Left colon (tissue), 2 donors: ENCODE measurements around the gene DLGAP1. TPM values are rescaled to one million over a fixed set of nuclear protein-coding genes. Genes with fewer than 3 reads are reported as not detected.
A peak's percentile ranks its signal among the peaks of the same experiment; 100 is the strongest.

ENCODE experiments used
- ATAC-seq: fragments of 200-7000 bp; cut with Tn5 transposase; one replicate; pipeline ENCODE4 v1.9.1; 2020; ENCODE audit warnings: mild to moderate bottlenecking, moderate library complexity
- DNase-seq, 2 donors: peaks; one replicate each; pipeline ENCODE4 v3.0.0-alpha.2; 2020
- intact Hi-C, 2 donors: fragments of 100-400 bp; cut with DNase I in 1 of 2; cut with micrococcal nuclease in 1 of 2; formaldehyde crosslinking; loops; one replicate each; pipeline versions ENCODE4 v1.11.2 to v1.14.0; 2022; cut with DNase I, micrococcal nuclease
- total RNA-seq, 2 donors: library from RNA; stranded (reverse); fragmentation: NEBNext Ultra II Directional; extraction: Animal tissue kit (Norgen Biotek cat#: 25700); gene quantifications; one replicate each; pipeline ENCODE4 v1.2.1, GENCODE V29; 2021
- donor health status: DM: no; HTN: no; CAD: no.
- donor health status: DM: yes; HTN: yes; CAD: no.

DLGAP1 gene
- total RNA-seq, 2 donors from 2014 or later, result 0.95 to 2.2 TPM

DNA sequence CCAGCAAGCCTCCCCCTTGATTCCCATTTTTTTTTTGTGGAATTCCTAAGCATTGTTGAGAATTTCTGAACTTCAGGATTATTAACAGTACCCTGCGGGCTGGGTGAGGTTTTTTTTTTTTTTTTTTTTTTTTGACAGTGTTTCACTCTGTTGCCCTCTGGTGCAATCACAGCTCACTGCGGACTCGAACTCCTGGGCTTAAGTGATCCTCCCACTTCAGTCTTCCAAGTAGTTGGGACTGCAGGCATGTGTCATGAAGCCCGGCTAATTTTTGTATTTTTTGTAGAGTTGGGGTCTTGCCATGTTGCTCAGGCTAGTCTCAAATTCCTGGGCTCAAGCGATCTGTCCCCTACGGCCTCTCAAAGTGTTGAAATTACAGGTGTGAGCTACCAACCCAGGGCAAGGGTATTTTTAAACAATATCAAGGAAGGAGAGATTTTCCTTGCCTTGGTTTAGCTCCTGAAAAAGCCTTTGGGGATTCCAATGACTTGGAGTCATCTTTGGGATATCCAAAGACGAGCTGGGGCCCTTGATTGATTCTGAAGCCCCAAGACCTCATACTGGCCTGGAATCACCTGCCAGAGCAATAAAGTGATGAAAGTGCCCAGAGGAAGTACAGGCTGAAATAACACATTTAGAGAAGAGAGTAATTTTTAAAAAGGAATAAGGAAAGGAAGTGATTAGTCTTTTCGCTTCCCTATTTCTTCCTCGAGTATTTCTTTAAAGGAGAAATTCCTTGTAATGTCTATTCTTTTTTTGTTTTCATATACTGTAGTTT lies 764.9 kb downstream of the DLGAP1 start:
- intact Hi-C loops, result no loop called here
- DNase-seq (no peak), ATAC-seq (no peak)

DNA sequence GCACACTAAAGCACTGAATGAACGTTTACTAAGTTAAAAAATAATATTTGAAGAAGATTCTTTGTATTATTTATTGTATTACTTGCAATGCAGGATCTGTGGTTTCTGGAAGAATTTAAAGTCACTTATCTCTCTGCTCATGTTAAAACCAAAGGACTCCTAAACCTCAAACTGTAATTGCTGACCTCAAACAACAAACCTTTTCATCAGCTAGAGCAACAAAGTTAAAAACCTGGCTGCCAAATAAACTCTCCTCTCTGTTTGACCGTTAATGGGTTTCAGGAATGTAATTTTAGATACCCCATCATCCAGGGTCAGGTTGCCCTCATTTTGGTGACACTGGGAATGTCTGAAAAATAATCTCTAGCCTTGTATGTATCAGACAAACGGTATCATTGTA lies 766.0 kb downstream of the DLGAP1 start:
- ATAC-seq (no peak), DNase-seq (no peak)
- intact Hi-C loops, result no loop called here

DNA sequence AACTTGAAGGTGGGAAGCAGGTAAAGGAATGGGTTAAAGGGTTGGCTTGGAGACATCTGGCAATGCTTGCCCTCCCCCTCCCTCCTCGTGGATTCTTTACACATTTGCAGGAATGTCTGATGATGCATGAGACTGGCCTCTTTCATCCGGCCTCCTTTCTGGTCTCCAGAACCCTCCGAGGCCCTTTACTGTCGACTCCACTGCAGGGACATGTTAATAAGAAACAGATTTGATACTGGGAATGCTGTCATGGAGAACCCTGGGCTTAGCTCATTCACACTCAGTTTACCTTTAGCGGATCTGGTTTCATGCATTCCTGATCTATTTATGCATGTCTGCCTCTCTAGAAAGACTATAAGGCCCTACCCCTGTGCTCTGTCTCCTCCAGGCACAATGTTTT lies 766.4 kb downstream of the DLGAP1 start:
- ATAC-seq (no peak), DNase-seq (no peak)
- intact Hi-C loops, result no loop called here

DNA sequence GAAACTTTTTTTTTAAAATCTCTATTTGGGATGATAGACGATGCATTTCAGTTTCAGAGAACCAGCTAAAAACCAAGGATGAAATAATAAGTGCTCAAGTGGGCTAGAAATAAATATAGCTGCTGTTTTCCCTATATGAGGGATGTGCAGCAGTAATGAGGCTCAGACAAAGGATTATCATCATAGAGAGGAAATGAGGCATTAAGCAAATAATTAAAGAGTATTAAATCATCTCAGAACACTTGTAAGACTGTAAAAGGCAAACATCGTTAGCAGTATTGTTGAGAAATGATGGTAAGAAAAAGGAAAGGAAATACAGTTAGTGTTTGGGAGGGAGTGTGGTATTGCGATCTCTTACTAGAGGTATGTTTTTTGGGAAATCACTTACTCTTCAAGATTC lies 771.6 kb downstream of the DLGAP1 start:
- intact Hi-C loops, result no loop called here
- ATAC-seq (no peak), DNase-seq (no peak)

DNA sequence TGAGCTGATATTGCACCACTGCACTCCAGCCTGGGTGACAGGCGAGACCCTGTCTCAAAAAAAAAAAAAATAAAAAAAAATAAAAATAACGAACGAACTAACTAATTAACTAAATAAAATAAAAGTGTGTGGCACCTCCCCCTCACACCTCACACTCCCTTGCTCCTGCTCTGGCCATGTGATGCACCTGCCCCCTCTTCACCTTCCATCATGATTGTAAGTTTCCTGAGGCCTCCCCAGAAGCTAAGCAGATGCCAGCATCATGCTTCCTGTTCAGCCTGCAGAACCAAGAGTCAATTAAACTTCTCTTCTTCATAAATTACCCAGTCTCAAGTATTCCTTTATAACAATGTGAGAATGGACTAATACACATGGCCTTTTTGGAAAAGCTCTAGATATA lies 773.0 kb downstream of the DLGAP1 start:
- intact Hi-C loops, result no loop called here
- ATAC-seq (no peak), DNase-seq (no peak)

DNA sequence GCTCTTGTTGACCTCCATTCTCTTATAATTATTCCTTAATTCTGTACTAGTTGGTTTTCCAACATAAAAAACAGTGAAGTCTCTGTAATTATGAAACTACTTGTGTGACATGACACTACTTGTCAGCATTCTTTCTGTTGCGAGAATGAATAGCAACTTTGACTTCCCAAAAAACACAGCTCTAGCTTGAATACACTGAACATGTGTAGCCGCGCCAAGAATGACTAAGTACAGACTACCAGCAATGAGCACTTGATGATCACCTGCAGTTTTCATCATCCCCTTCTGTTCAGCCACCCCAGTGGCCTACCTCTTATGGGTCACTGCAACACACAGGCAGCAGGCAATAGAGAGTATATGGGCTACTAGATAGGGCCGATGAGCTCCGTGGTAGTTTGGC lies 775.9 kb downstream of the DLGAP1 start:
- intact Hi-C loops, result no loop called here
- DNase-seq (no peak), ATAC-seq (no peak)

DNA sequence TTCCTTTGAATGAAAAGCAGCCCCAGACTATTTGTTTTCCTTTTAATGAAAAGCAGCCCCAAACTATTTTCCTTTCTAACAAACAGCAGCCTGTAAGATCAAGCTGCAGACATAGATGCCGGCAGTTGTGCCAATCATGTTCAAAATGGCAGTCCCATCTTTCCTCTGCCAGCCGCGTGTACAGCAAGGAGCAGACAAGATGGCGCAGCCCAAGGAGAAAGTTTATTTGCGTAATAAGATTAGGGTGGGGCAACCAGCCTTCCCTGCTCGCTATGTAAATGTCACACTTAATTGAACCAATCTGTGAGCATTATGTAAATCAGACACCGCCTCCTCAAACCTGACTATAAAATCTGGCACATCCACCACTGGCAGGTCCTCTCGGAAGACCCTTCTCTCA lies 779.1 kb downstream of the DLGAP1 start:
- DNase-seq (no peak), ATAC-seq (no peak)
- intact Hi-C loops, result no loop called here

DNA sequence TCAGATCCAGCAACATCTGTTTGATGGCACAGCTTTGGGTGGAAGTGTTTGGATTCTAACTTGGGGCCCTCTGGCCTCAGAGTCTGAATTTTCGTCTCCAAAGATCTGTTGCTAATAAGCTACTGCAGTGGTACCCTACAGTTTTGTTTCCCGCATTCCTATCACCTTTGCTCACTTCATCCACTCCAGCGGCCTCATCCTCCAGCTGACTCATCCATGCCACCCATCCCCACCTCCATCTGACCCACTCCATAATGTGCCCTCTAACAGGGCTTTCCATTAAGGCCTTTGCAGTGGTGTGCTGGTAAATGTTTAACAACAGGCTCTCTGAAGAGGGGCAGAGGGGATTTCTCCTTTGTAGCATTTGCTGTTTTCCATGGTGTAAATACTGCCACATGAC lies 779.7 kb downstream of the DLGAP1 start:
- intact Hi-C loops, result no loop called here
- ATAC-seq (no peak), DNase-seq (no peak)

DNA sequence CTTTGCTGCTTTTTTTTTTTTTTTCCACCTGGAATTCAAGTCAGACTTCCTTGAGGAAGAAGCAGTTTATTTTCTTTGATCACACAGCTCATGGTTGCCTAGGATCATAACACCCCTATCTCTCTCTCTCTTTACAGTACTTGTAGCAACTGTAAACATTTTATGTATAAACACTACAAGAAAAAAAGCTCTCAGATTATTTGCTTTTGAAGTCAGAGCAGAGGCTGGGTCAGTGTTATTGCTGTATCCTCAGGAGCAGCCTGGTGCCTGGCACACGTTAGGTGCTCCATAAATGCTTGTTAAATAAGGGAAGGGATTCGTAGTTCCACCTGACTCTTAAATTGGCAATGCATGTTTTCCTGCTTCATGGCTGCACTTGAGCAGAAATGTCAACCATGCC lies 783.9 kb downstream of the DLGAP1 start:
- intact Hi-C loops, result no loop called here
- peak; percentile 62 to 79 for DNase-seq
- peak; percentile 92 for ATAC-seq

DNA sequence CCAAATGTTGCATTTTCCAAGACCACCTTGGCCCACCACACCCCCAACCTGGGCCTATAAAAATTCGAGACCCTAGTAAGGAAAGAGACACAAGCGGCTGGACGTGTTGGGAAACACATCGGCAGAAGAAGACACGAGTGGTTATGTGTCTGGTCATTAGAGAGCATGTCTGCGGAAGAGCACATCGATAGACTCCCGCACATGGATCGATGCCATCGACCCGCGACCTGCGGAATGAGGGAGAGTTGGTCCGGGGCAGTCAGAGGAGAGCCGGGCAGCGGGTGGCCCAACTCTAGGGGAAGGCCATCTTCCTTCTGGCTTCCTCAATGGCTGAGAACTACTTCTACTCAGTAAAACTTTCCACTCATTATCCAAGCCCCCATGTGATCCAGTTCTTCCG lies 785.7 kb downstream of the DLGAP1 start:
- ATAC-seq, result no peak
- intact Hi-C loops, result loop anchor here (10.0 kb wide), 2 partner anchors 215 to 385 kb away; partner anchors contain the start of gene TGIF1 (in 1 of the 2)
- no peak for DNase-seq

DNA sequence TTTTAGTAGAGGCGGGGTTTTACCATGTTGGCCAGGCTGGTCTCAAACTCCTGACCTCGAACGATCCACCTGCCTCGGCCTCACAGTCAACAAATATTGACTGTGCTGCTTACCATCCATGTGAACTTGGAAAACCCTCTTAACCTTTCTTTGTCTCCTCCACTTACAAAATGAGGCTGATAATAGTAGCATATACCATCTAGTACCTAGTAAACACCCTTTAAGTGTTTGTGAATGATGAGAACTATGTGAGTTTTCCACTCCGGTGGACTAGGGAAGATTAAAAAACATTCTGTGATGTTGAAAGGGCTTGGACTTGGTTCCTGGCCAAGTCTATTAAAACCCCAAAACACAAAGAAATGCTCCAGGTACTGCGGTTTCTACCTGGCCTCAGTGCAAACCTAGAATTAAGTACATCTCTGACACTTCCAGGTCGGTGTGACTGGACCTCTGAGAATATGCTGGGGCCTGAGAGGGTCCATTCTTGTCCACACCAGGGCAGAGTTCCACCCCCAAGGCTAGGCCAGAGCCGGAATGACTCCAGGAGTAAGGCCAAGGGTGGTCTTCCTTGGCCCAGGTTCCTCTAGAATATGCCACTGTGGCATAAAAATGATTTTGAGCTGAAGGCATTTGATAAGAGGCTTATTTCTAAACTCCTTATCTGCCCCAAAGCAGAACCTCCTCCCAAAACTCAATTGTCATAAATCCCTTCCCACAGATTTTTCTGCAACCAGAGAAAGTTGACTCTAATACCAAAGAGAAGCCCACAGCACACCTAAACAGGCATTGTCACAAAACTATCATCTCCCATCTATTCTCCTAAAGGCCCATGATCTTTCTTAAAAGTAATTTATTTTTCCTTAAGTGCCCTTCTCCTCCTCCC lies 787.6 kb downstream of the DLGAP1 start:
- no peak for ATAC-seq
- no peak for DNase-seq
- intact Hi-C loops, result loop anchor here (2.0 to 10.0 kb wide), 3 partner anchors 213 to 385 kb away; partner anchors contain the start of gene TGIF1 (in 1 of the 2)

DNA sequence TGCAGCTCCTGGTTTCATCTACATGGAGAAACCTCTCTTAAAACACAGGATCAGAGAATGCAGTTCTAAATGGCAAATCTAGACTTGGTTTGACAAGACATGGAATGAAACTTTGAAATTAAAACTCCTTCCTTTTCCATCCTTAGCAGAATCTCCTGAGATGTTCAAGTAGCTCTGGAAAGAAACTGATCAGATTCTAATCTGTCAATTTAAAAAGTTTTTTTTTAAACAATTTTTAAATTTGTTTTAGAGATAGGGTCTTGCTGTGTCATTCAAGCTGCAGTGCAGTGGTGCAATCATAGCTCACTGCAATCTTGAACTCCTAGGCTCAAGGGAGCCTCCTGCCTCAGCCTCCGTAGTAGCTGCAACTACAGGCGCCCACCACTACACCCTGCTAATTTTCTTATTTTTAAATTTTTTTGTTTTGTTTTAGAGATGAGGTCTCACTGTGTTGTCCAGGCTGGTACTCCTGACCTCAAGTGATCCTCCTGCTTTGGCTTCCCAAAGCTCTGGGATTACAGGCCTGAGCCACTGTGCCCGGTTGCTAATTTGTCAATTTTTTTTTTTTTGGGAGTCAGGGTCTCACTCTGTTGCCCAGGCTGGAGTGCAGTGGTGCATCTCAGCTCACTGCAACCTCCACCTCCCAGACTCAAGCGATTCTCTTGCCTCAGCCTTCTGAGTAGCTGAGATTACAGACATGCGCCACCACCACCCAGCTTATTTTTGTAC lies 788.4 kb downstream of the DLGAP1 start:
- intact Hi-C loops, result loop anchor here (2.0 to 10.0 kb wide), 3 partner anchors 212 to 384 kb away; partner anchors contain the start of gene TGIF1 (in 1 of the 2)
- DNase-seq (no peak), ATAC-seq (no peak)

DNA sequence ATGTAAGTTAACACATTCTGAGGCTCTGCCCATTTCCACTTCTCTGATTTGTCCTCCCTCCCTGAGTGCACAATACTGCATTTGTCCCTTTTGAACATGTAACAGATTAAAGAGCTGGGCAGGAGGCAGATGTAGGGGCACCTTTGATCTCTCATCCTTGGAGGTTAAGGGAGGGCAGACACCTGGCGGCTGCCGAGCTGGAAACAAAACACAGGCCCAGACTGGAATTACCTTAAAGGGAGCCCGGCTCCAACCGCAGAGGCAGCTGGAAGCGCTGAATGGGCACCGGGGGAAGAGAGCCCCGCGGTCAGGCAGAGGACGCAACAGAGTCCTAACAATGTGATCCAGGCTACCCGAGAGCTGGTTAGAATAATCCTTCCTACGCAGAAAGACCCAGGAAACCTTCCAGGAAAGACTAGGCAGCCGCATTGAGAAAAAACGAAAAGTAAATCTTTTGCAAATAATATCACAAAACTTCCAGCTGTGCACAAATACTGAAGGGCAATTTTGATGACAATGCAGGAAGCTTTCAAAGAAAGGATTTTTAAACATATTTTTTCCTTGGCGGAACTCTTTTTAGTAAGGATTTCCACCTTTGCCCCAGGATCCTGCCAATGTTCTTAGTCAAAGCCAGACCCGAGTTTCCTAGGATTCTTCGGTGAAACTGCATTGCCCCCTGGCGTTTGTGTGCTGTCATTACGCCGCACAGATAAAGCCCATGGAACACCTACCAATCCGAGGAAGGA lies 789.2 kb downstream of the DLGAP1 start:
- ATAC-seq (peak; percentile 85), DNase-seq (peak; percentile 74 to 81)
- intact Hi-C loops, result loop anchor here (2.0 to 10.0 kb wide), 3 partner anchors 211 to 383 kb away; partner anchors contain the start of gene TGIF1 (in 1 of the 2)

DNA sequence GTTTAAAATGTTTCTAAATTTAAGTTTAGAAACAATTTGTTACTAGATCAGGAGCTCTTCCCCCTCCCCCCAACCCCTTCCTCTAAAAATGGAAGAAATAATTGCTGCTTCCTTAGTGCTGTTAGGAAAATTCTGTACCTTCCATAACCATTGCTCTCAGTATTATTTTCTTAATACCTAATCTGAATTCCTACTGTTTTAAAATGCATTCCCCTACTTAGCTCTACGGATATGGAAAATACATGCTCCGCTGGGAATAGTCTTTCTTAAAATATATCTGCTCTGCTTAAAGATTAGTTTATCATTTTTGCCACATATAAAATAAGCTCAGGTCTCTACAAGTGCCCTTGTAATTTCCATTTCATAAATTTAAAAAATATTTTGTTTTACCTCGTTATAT lies 789.9 kb downstream of the DLGAP1 start:
- intact Hi-C loops, result loop anchor here (10.0 kb wide), 2 partner anchors 210 to 380 kb away; partner anchors contain the start of gene TGIF1 (in 1 of the 2)
- no peak for DNase-seq
- no peak for ATAC-seq

DNA sequence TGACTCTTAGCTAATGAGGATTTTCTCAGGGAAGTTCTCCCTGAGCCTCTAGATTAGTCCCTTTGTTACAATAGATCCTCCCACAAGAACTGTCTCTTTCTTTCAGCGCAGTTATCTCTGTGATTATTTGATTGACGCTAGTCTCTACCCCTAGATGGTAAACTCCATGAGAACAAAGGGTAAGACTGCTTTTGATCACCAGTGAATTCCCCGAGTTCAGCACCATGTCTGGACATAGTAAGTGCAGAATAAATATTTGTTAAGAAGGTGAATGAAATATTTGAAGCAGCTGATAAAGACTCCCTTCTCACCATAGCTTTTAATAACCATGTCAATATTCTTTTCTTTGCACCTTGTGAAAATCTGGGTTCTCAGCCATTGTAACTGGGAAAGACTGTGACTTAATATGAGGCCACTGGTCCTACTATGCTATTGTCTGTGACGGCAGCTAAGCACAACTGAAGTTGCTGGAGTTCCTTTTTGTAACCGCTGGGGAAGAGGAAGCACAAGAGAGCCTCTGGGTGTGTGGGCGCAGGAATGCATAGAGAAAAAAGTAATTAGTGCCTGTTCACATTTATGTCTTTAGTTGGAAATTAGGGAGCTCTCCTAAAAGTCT lies 790.4 kb downstream of the DLGAP1 start:
- intact Hi-C loops, result loop anchor here (10.0 kb wide), 2 partner anchors 210 to 380 kb away; partner anchors contain the start of gene TGIF1 (in 1 of the 2)
- DNase-seq, result no peak
- no peak for ATAC-seq

DNA sequence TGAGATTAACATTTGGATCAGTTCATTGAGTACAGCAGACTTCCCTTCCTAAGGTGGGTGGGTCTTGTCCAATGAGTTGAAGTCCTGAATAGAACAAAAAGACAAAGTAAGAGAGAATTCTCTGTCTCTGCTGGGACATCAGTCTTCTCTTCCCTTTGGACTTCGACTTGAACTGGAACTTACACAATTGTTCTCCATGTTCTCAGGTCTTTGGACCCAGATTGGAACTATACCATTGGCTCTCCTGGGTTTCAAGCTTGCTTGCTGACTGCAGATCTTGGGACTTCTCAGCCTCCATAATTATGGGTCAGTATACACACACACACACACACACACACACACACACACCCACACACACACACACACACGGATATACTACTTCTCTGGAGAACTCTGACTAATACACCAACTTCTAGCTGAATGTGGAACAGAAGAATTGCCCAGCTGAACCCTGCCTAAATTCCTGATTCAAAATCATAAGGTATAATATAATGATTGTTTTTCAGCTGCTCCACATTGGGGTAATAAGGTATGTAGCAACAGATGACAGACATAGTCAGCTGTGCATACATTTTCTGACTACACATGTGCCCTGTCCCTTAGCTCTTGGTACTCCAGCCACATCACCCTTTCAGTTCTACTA lies 791.1 kb downstream of the DLGAP1 start:
- no peak for ATAC-seq
- DNase-seq, result no peak
- intact Hi-C loops, result loop anchor here (10.0 kb wide), 2 partner anchors 209 to 379 kb away; partner anchors contain the start of gene TGIF1 (in 1 of the 2)

DNA sequence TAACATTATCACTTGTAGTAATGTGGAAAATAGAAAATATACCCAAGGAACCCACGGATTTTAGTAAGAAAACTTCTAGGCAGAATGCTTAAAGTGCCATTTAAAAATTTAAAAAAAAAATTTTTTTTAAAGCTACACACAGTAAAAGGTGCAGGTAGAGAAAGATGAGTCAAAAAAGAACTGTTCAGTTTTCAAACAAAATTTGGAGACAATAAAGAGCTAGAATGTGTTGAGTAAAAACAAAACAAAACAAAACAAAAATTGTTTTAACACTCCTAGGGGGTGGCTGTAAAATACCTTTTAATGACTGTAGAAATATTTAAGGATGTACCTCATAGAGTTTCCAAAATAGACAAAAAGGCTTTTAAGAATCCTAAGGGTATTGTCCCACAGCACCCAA lies 793.1 kb downstream of the DLGAP1 start:
- ATAC-seq (no peak), DNase-seq (no peak)
- intact Hi-C loops, result loop anchor here (10.0 kb wide), 2 partner anchors 207 to 377 kb away; partner anchors contain the start of gene TGIF1 (in 1 of the 2)
